ENCODE measurements around the gene ZNRF2.
"Not testable (repeated sequence)": the region's sequence is repeated elsewhere in the genome, so short reads cannot be mapped to it uniquely, and the experiment has no call there.

The ZNRF2 gene

GRCh38 chr7:30264052-30264451 lies 20.3 kb upstream of the ZNRF2 start:
- DNase-seq: no peak
- H3K9me3 ChIP-seq (ENCODE audit: severe bottlenecking): no peaks in the 10 kb centered on the region
- no peak overlapping the region for H3K4me3 ChIP-seq (ENCODE audit: low read depth, low read length)
- TF ChIP-seq CTCF (IDR thresholded peaks at IDR 0.05; ENCODE audit: low read depth, low read length): no peak
- H3K27ac ChIP-seq: no peak overlapping the region
- H3K36me3 ChIP-seq: no peaks in the 10 kb centered on the region
- H3K27me3 ChIP-seq (ENCODE audit: insufficient read depth, low read depth, severe bottlenecking): no peaks in the 10 kb centered on the region

GRCh38 chr7:30265189-30265588 lies 19.2 kb upstream of the ZNRF2 start:
- H3K27me3 ChIP-seq (ENCODE audit: insufficient read depth, low read depth, severe bottlenecking); H3K9me3 ChIP-seq (ENCODE audit: severe bottlenecking); H3K27ac ChIP-seq; H3K4me3 ChIP-seq (ENCODE audit: low read depth, low read length); DNase-seq; H3K36me3 ChIP-seq: not testable (repeated sequence)

- H3K27me3 ChIP-seq (ENCODE audit: insufficient read depth, low read depth, severe bottlenecking): no peaks in the 10 kb centered on the region
- no peaks in the 10 kb centered on the region for H3K36me3 ChIP-seq
- H3K4me3 ChIP-seq (ENCODE audit: low read depth, low read length): no peak overlapping the region
- no peak overlapping the region for H3K27ac ChIP-seq
- no peak for TF ChIP-seq CTCF (IDR thresholded peaks at IDR 0.05; ENCODE audit: low read depth, low read length)
- no peak for DNase-seq
- no peaks in the 10 kb centered on the region for H3K9me3 ChIP-seq (ENCODE audit: severe bottlenecking)
These were observed 17.7 kb upstream of the ZNRF2 start for GRCh38 chr7:30266686-30267085.

GRCh38 chr7:30268586-30268985 lies 15.8 kb upstream of the ZNRF2 start:
- Histone ChIP-seq H3K27ac (no peak overlapping the region), H3K27me3 (ENCODE audit: insufficient read depth, low read depth, severe bottlenecking) (no peaks in the 10 kb centered on the region), H3K4me3 (ENCODE audit: low read depth, low read length) (no peak overlapping the region), H3K9me3 (ENCODE audit: severe bottlenecking) (no peaks in the 10 kb centered on the region), H3K36me3 (no peaks in the 10 kb centered on the region)
- DNase-seq: no peak
- TF ChIP-seq CTCF (IDR thresholded peaks at IDR 0.05; ENCODE audit: low read depth, low read length): no peak

- Histone ChIP-seq H3K4me3 (ENCODE audit: low read depth, low read length) (no peak overlapping the region), H3K27ac (no peak overlapping the region), H3K27me3 (ENCODE audit: insufficient read depth, low read depth, severe bottlenecking) (no peaks in the 10 kb centered on the region), H3K36me3 (no peaks in the 10 kb centered on the region), H3K9me3 (ENCODE audit: severe bottlenecking) (no peaks in the 10 kb centered on the region)
- no peak for DNase-seq
- TF ChIP-seq CTCF (IDR thresholded peaks at IDR 0.05; ENCODE audit: low read depth, low read length): no peak
These were observed 14.9 kb upstream of the ZNRF2 start for GRCh38 chr7:30269490-30269889.

- Histone ChIP-seq H3K4me3 (ENCODE audit: low read depth, low read length) (no peak overlapping the region), H3K27ac (no peak overlapping the region), H3K9me3 (ENCODE audit: severe bottlenecking) (no peaks in the 10 kb centered on the region), H3K36me3 (no peaks in the 10 kb centered on the region), H3K27me3 (ENCODE audit: insufficient read depth, low read depth, severe bottlenecking) (no peaks in the 10 kb centered on the region)
- no peak for TF ChIP-seq CTCF (IDR thresholded peaks at IDR 0.05; ENCODE audit: low read depth, low read length)
- DNase-seq: no peak
These were observed 13.5 kb upstream of the ZNRF2 start for GRCh38 chr7:30270921-30271320.

Measured in WERI-Rb-1 (cell line).